GM06990 (cell line): ENCODE data around the gene ELOVL6.

Experiments used
- DNase-seq: peaks from one replicate; pipeline ENCODE4 v3.0.0-alpha.2; 2011; ENCODE audit not compliant: insufficient read length; ENCODE audit errors: extremely low read depth
- H3K27me3 ChIP-seq: replicated peaks from 2 replicates; pipeline ENCODE4 v1.6.0; 2011; ENCODE audit warnings: low read length; ENCODE audit not compliant: control insufficient read depth, insufficient read depth
- H3K36me3 ChIP-seq: 2 replicates; pipeline ENCODE4 v1.5.1; 2011; ENCODE audit warnings: low read length; ENCODE audit not compliant: control insufficient read depth, insufficient read depth
- H3K4me3 ChIP-seq: replicated peaks from 2 replicates; pipeline ENCODE4 v1.5.1; 2011; ENCODE audit warnings: low read depth, mild to moderate bottlenecking, control low read depth, low read length
- CTCF ChIP-seq: IDR thresholded peaks from 2 replicates; pipeline ENCODE4 v1.5.1; 2011; ENCODE audit warnings: low read length, control low read depth, mild to moderate bottlenecking, inconsistent platforms; ENCODE audit not compliant: insufficient read depth, poor library complexity, severe bottlenecking

Gene ELOVL6

GRCh38 chr4:110132816-110133719 lies 65.3 kb downstream of the ELOVL6 start:
- no peak for TF ChIP-seq CTCF
- no peak for DNase-seq
- Histone ChIP-seq H3K27me3 (no peaks in the 10 kb centered on the region), H3K36me3 (no peaks in the 10 kb centered on the region), H3K4me3 (no peak overlapping the region)

- no peaks in the 10 kb centered on the region for H3K36me3 ChIP-seq
- TF ChIP-seq CTCF, result no peak
- DNase-seq, result no peak
Measured at GRCh38 chr4:110131916-110132315, 66.5 kb downstream of the ELOVL6 start.

GRCh38 chr4:110130576-110131358 lies 67.6 kb downstream of the ELOVL6 start:
- TF ChIP-seq CTCF, result no peak
- no peak for DNase-seq
- Histone ChIP-seq H3K27me3 (no peaks in the 10 kb centered on the region), H3K36me3 (no peaks in the 10 kb centered on the region), H3K4me3 (no peak overlapping the region)

More at GRCh38 chr4:110131916-110132315, 66.5 kb downstream of the ELOVL6 start:
- Histone ChIP-seq H3K4me3 (no peak overlapping the region), H3K27me3 (no peaks in the 10 kb centered on the region)

GRCh38 chr4:110129544-110129943 lies 68.9 kb downstream of the ELOVL6 start:
- TF ChIP-seq CTCF, result no peak
- H3K36me3 ChIP-seq, result no peaks in the 10 kb centered on the region
- no peaks in the 10 kb centered on the region for H3K27me3 ChIP-seq
- no peak overlapping the region for H3K4me3 ChIP-seq
- no peak for DNase-seq

GRCh38 chr4:110128472-110128919 lies 69.9 kb downstream of the ELOVL6 start:
- DNase-seq, result no peak
- H3K36me3 ChIP-seq, result no peaks in the 10 kb centered on the region

More at GRCh38 chr4:110128472-110128919, 69.9 kb downstream of the ELOVL6 start:
- no peaks in the 10 kb centered on the region for H3K27me3 ChIP-seq
- TF ChIP-seq CTCF, result no peak
- H3K4me3 ChIP-seq, result no peak overlapping the region
